Activated T-helper 2 cell treated with anti-CD3 and anti-CD28 coated beads, Interferon-gamma antibody, Interleukin-2, Interleukin-4, amounts not matched to agents 10 μg/mL and 5 μg/mL and 100 μg/mL, durations not matched to agents 14 hours and 24 hours and 36 hours (primary cell): Measurements from ENCODE around the gene IL1RN. TPM values are rescaled to one million over a fixed set of nuclear protein-coding genes. Genes with fewer than 3 reads are reported as not detected.

Experiments
- DNase-seq: peaks from one replicate; pipeline ENCODE4 v3.0.0; 2021; ENCODE audit warnings: low spot score
- H3K27ac Mint-ChIP-seq: one replicate; pipeline ENCODE4 v1.8.0; 2021; ENCODE audit warnings: mixed read lengths
- H3K27me3 Mint-ChIP-seq: one replicate; pipeline ENCODE4 v1.8.0; 2021; ENCODE audit warnings: low read depth, mixed read lengths
- H3K36me3 Mint-ChIP-seq: one replicate; pipeline ENCODE4 v1.8.0; 2021; ENCODE audit warnings: low read depth, mixed read lengths
- H3K4me1 Mint-ChIP-seq: one replicate; pipeline ENCODE4 v1.8.0; 2021; ENCODE audit warnings: low read depth, mixed read lengths
- H3K4me3 Mint-ChIP-seq: one replicate; pipeline ENCODE4 v1.8.0; 2021; ENCODE audit warnings: low read depth, mild to moderate bottlenecking, moderate library complexity, mixed read lengths
- H3K9me3 Mint-ChIP-seq: one replicate; pipeline ENCODE4 v1.8.0; 2021; ENCODE audit warnings: mixed read lengths
- intact Hi-C: fragments of 100-400 bp; cut with micrococcal nuclease; formaldehyde crosslinking; loops from one replicate; pipeline ENCODE4 v1.15.1; 2023
- total RNA-seq: library from RNA; stranded (reverse); gene quantifications from 2 replicates; pipeline ENCODE4 v1.2.3, GENCODE V29; 2022

The IL1RN gene
- total RNA-seq, 1 donor from 2014 or later: 15.9 TPM

- H3K27me3 Mint-ChIP-seq: no peaks in the 10 kb centered on the region
- peak overlapping the region; percentile 72 for H3K4me3 Mint-ChIP-seq
- peak overlapping the region; percentile 85 for H3K27ac Mint-ChIP-seq
- peaks cover 88% of the 10 kb centered on the region for H3K36me3 Mint-ChIP-seq
- H3K4me1 Mint-ChIP-seq: peaks cover 68% of the 10 kb centered on the region
- intact Hi-C loops: loop anchor here (10.0 kb wide), 1 partner anchor 193 kb away; no protein-coding TSS in a partner anchor
- H3K9me3 Mint-ChIP-seq: no peaks in the 10 kb centered on the region
- DNase-seq: no peak
Measured at GRCh38 chr2:113178069-113178746, 50.8 kb downstream of the IL1RN start.

GRCh38 chr2:113178891-113179290, 51.5 kb downstream of the IL1RN start:
- H3K36me3 Mint-ChIP-seq: peaks cover 92% of the 10 kb centered on the region
- H3K4me1 Mint-ChIP-seq: peaks cover 69% of the 10 kb centered on the region
- H3K9me3 Mint-ChIP-seq: no peaks in the 10 kb centered on the region
- H3K27ac Mint-ChIP-seq: peak overlapping the region; percentile 85
- DNase-seq: no peak
- H3K27me3 Mint-ChIP-seq: no peaks in the 10 kb centered on the region
- peak overlapping the region; percentile 72 for H3K4me3 Mint-ChIP-seq
- intact Hi-C loops: loop anchor here (10.0 kb wide), 1 partner anchor 194 kb away; no protein-coding TSS in a partner anchor

GRCh38 chr2:113179446-113180045, 52.1 kb downstream of the IL1RN start:
- Mint-ChIP-seq H3K27ac (peak overlapping the region; percentile 85), H3K27me3 (no peaks in the 10 kb centered on the region), H3K4me1 (peaks cover 71% of the 10 kb centered on the region), H3K4me3 (peak overlapping the region; percentile 72), H3K9me3 (no peaks in the 10 kb centered on the region), H3K36me3 (peaks cover 88% of the 10 kb centered on the region)
- DNase-seq: no peak
- intact Hi-C loops: loop anchor here (2.0 to 10.0 kb wide), 2 partner anchors 95 to 195 kb away; no protein-coding TSS in a partner anchor

- H3K4me3 Mint-ChIP-seq: peak overlapping the region; percentile 63
- H3K4me1 Mint-ChIP-seq: peaks cover 70% of the 10 kb centered on the region
- no peaks in the 10 kb centered on the region for H3K27me3 Mint-ChIP-seq
- H3K9me3 Mint-ChIP-seq: no peaks in the 10 kb centered on the region
- DNase-seq: no peak
- peaks cover 88% of the 10 kb centered on the region for H3K36me3 Mint-ChIP-seq
- intact Hi-C loops: loop anchor here (2.0 kb wide), 1 partner anchor 96 kb away; no protein-coding TSS in a partner anchor
- H3K27ac Mint-ChIP-seq: peak overlapping the region; percentile 75
Measured at GRCh38 chr2:113180131-113180946, 52.9 kb downstream of the IL1RN start.

GRCh38 chr2:113181258-113182051, 54.1 kb downstream of the IL1RN start:
- Mint-ChIP-seq H3K27me3 (no peaks in the 10 kb centered on the region), H3K4me1 (peaks cover 74% of the 10 kb centered on the region), H3K4me3 (no peak overlapping the region)

GRCh38 chr2:113182471-113183260, 55.3 kb downstream of the IL1RN start:
- H3K36me3 Mint-ChIP-seq: peaks cover 84% of the 10 kb centered on the region
- DNase-seq: no peak
- intact Hi-C loops: no loop called here
- H3K27ac Mint-ChIP-seq: no peak overlapping the region
- no peaks in the 10 kb centered on the region for H3K9me3 Mint-ChIP-seq
- peaks cover 70% of the 10 kb centered on the region for H3K4me1 Mint-ChIP-seq
- H3K27me3 Mint-ChIP-seq: no peaks in the 10 kb centered on the region
- H3K4me3 Mint-ChIP-seq: no peak overlapping the region

More at GRCh38 chr2:113181258-113182051, 54.1 kb downstream of the IL1RN start:
- H3K27ac Mint-ChIP-seq: peak overlapping the region; percentile 75
- peaks cover 88% of the 10 kb centered on the region for H3K36me3 Mint-ChIP-seq
- H3K9me3 Mint-ChIP-seq: no peaks in the 10 kb centered on the region
- intact Hi-C loops: loop anchor here (2.0 kb wide), 1 partner anchor 97 kb away; no protein-coding TSS in a partner anchor
- no peak for DNase-seq

GRCh38 chr2:113183264-113183663, 55.9 kb downstream of the IL1RN start:
- Mint-ChIP-seq H3K9me3 (no peaks in the 10 kb centered on the region), H3K4me1 (peaks cover 67% of the 10 kb centered on the region), H3K36me3 (peaks cover 82% of the 10 kb centered on the region), H3K27me3 (no peaks in the 10 kb centered on the region), H3K27ac (no peak overlapping the region), H3K4me3 (no peak overlapping the region)
- intact Hi-C loops: no loop called here
- DNase-seq: no peak

Other genes with a start within 250 kb of the IL1RN start
- not detected in 2 replicates for gene IL37, start 216.4 kb upstream of the IL1RN start, total RNA-seq
- not detected in 2 replicates for gene IL36G, start 149.6 kb upstream of the IL1RN start, total RNA-seq
- 0.34 TPM in 1 of 2 replicates, not detected in the other for gene IL36A, start 122.1 kb upstream of the IL1RN start, total RNA-seq
- gene IL36B, start 74.7 kb upstream of the IL1RN start, total RNA-seq: not detected in 2 replicates
- gene IL36RN, start 68.4 kb upstream of the IL1RN start, total RNA-seq: not detected in 2 replicates
- not detected in 2 replicates for gene IL1F10, start 59.6 kb upstream of the IL1RN start, total RNA-seq
- 313 and 319 TPM in 2 replicates for gene PSD4, start 46.4 kb downstream of the IL1RN start, total RNA-seq
- 0.76 and 0.84 TPM in 2 replicates for gene PAX8, start 151.3 kb downstream of the IL1RN start, total RNA-seq